AG09309 (cell line): Measurements from ENCODE around the gene DCP2.

Experiments used
- DNase-seq: peaks from one replicate; pipeline ENCODE4 v3.0.0-alpha.2; 2010; ENCODE audit warnings: low read depth
- H3K4me3 ChIP-seq: 2 replicates; pipeline ENCODE4 v1.5.1; 2011; ENCODE audit warnings: mild to moderate bottlenecking, low read depth, low read length, moderate library complexity; ENCODE audit not compliant: control insufficient read depth
- CTCF ChIP-seq: IDR thresholded peaks from 2 replicates; pipeline ENCODE4 v1.5.1; 2011; ENCODE audit warnings: mild to moderate bottlenecking, low read depth, low read length, inconsistent platforms; ENCODE audit not compliant: insufficient read depth, control insufficient read depth; ENCODE audit errors: missing control alignments

Gene DCP2

DNA sequence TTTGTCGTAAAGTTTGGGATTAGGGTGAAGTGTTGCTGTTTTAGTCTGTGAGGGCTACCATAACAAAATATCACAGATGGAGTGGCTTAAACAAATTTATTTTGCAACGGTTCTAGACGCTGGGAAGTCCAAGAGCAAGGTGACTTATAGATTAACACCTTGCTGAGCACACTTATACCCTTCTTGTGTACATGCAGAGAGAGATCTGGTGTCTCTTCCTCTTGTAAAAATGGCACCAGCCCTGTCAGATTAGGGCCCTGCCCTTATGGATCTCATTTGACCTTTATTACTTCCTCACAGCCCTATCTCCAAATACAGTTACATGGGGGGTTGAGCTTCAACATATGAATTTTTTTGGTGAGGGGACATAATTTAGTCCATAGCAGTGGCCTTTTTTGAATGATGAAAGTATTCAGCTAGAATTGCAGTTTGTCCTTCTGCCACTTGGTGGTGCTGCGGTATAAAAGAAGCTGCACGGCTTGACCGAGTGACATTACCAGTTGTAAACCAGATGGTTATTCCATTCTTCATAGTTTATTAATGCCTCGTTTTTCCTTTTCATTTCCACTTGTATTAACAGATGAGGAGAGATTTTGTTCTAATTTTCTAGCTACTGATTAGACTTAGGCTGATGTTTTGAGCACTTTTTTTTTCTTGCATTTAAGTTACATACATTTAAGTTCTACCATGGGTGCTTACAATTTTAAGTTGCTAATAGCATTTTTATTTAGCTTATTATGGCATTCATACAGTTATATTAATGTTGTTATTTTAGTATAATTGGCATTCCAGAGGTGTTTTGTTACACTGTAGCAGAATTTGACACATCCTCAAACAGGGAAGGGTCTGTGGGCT is 19.4 kb downstream of the DCP2 start:
- no peak for DNase-seq
- no peak overlapping the region for H3K4me3 ChIP-seq
- TF ChIP-seq CTCF: peak; percentile 79

GRCh38 chr5:112996830-112997374 is 20.3 kb downstream of the DCP2 start:
- TF ChIP-seq CTCF: no peak
- DNase-seq: no peak
- no peak overlapping the region for H3K4me3 ChIP-seq

GRCh38 chr5:112998296-112998695 is 21.7 kb downstream of the DCP2 start:
- H3K4me3 ChIP-seq: no peak overlapping the region
- no peak for DNase-seq
- no peak for TF ChIP-seq CTCF

GRCh38 chr5:113000466-113000865 is 23.9 kb downstream of the DCP2 start:
- TF ChIP-seq CTCF: no peak
- DNase-seq: no peak
- no peak overlapping the region for H3K4me3 ChIP-seq

- no peak for TF ChIP-seq CTCF
- H3K4me3 ChIP-seq: no peak overlapping the region
- no peak for DNase-seq
Observed at GRCh38 chr5:113002423-113002822, 25.8 kb downstream of the DCP2 start.

- DNase-seq: no peak
- TF ChIP-seq CTCF: no peak
- no peak overlapping the region for H3K4me3 ChIP-seq
Observed at GRCh38 chr5:113003763-113004162, 27.2 kb downstream of the DCP2 start.

DNA sequence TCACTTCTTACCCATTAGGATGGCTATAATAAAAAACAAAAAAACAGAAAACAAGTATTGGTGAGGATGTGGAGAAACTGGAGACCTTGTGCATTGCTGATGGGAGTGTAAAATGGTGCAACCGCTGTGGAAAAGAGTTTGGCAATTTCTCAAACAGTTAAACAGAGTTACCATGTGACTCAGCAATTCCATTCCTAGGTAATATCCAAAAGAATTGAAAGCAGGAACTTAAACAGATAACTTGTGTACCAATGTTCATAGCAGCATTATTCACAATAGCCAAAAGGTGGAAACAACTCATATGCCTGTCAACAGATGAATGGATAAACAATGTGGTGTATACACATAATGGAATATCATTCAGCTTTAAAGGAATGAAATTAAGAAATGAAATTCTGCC is 28.9 kb downstream of the DCP2 start:
- no peak overlapping the region for H3K4me3 ChIP-seq
- TF ChIP-seq CTCF: no peak
- peak; percentile 16 for DNase-seq
